HG03064 (cell line): ENCODE data around the gene METRNL.
"Not testable (repeated sequence)": the region's sequence is repeated elsewhere in the genome, so short reads cannot be mapped to it uniquely, and the experiment has no call there.

Experiments used
- ATAC-seq: cut with Tn5 transposase; IDR thresholded peaks from one replicate; pipeline ENCODE4 v1.9.1; 2021; ENCODE audit warnings: low read depth; ENCODE audit not compliant: unreplicated experiment

The METRNL gene

GRCh38 chr17:83065660-83066542, 13.5 kb upstream of the METRNL start:
- ATAC-seq, result no peak

- ATAC-seq, result not testable (repeated sequence)
Measured at GRCh38 chr17:83066543-83066890, 12.9 kb upstream of the METRNL start.

GRCh38 chr17:83067071-83067717, 12.2 kb upstream of the METRNL start:
- ATAC-seq, result no peak

- ATAC-seq, result no peak
Measured at GRCh38 chr17:83067718-83068261, 11.6 kb upstream of the METRNL start.

GRCh38 chr17:83068641-83069570, 10.5 kb upstream of the METRNL start:
- no peak for ATAC-seq

- ATAC-seq, result no peak
Measured at GRCh38 chr17:83069571-83069906, 9.9 kb upstream of the METRNL start.

GRCh38 chr17:83069931-83070742, 9.3 kb upstream of the METRNL start:
- no peak for ATAC-seq

- ATAC-seq, result no peak
Measured at GRCh38 chr17:83070800-83071341, 8.5 kb upstream of the METRNL start.

- no peak for ATAC-seq
Measured at GRCh38 chr17:83071365-83071764, 8.0 kb upstream of the METRNL start.

- no peak for ATAC-seq
Measured at GRCh38 chr17:83071966-83072562, 7.3 kb upstream of the METRNL start.

GRCh38 chr17:83072600-83073358, 6.6 kb upstream of the METRNL start:
- no peak for ATAC-seq

- no peak for ATAC-seq
Measured at GRCh38 chr17:83073389-83074063, 5.9 kb upstream of the METRNL start.

- ATAC-seq, result no peak
Measured at GRCh38 chr17:83074486-83075223, 4.8 kb upstream of the METRNL start.

GRCh38 chr17:83075270-83075880, 4.0 kb upstream of the METRNL start:
- ATAC-seq, result no peak

GRCh38 chr17:83076938-83077337, 2.5 kb upstream of the METRNL start:
- no peak for ATAC-seq

- ATAC-seq, result no peak
Measured at GRCh38 chr17:83077411-83077810, 2.0 kb upstream of the METRNL start.

GRCh38 chr17:83077939-83078338, 1.5 kb upstream of the METRNL start:
- no peak for ATAC-seq
